WERI-Rb-1 (cell line): Measurements from ENCODE around the gene FABP3.

ENCODE experiments used
- DNase-seq: peaks from one replicate; pipeline ENCODE4 v3.0.0-alpha.2; 2020
- H3K27ac ChIP-seq: fragments of 250-450 bp; sonication (Bioruptor Pico); 2 replicates; pipeline ENCODE4 v1.5.1; 2020; ENCODE audit warnings: mild to moderate bottlenecking, moderate library complexity
- H3K27me3 ChIP-seq: fragments of 250-450 bp; sonication (Bioruptor Pico); 2 replicates; pipeline ENCODE4 v1.5.1; 2021; ENCODE audit warnings: mild to moderate bottlenecking, low read depth, moderate library complexity; ENCODE audit not compliant: insufficient read depth, severe bottlenecking
- H3K36me3 ChIP-seq: fragments of 250-450 bp; sonication (Bioruptor Pico); 2 replicates; pipeline ENCODE4 v1.5.1; 2020; ENCODE audit warnings: mild to moderate bottlenecking, moderate library complexity
- H3K4me3 ChIP-seq: 2 replicates; pipeline ENCODE4 v1.5.1; 2011; ENCODE audit warnings: low read depth, mild to moderate bottlenecking, control low read depth, low read length
- H3K9me3 ChIP-seq: fragments of 250-450 bp; sonication (Bioruptor Pico); 2 replicates; pipeline ENCODE4 v1.5.1; 2021; ENCODE audit warnings: mild to moderate bottlenecking, moderate library complexity; ENCODE audit not compliant: severe bottlenecking
- TF ChIP-seq, protein P1 (sequence below): IDR thresholded peaks from 2 replicates; pipeline ENCODE4 v1.5.1; 2011; ENCODE audit warnings: low read depth, mild to moderate bottlenecking, control low read depth, inconsistent platforms, low read length

The FABP3 gene

DNA sequence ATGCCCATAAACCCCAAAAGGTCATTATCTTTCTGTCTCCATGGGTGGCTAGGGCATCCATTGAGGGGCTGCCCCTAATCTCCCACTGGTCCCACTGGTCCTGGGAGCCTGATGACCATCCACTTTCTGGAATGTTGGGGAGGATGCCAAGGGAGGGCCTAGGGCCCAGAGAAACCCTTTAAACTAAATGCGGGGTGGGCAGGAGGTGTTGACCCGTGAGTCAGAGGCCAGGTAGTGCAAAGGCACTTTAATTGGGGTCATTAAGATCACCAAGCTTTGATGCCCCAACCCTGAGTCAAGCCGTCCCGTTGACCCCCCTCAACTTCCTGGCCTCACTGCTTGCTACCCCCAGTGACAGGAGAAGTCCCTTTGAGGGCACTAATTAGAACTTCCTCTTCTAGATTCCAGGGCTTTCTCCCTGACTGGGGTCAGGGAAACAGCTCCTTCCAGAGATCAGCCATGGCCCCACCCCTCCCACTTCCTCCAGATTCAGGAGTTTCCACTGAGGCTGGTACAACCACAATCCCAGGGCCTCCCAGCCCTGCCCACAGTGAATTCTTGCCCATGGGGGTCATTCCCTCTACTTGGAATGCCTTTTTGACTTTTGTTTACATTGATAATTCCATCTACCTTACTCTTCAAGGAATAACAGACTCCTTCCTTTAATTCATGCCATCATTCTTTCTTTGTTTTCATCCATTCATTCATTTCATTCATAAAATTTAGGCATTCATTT is 24.7 kb upstream of the FABP3 start:
- Histone ChIP-seq H3K27me3 (no peaks in the 10 kb centered on the region), H3K36me3 (no peaks in the 10 kb centered on the region), H3K27ac (no peak overlapping the region), H3K9me3 (no peaks in the 10 kb centered on the region), H3K4me3 (no peak overlapping the region)
- DNase-seq = no peak
- TF ChIP-seq, protein P1, sequence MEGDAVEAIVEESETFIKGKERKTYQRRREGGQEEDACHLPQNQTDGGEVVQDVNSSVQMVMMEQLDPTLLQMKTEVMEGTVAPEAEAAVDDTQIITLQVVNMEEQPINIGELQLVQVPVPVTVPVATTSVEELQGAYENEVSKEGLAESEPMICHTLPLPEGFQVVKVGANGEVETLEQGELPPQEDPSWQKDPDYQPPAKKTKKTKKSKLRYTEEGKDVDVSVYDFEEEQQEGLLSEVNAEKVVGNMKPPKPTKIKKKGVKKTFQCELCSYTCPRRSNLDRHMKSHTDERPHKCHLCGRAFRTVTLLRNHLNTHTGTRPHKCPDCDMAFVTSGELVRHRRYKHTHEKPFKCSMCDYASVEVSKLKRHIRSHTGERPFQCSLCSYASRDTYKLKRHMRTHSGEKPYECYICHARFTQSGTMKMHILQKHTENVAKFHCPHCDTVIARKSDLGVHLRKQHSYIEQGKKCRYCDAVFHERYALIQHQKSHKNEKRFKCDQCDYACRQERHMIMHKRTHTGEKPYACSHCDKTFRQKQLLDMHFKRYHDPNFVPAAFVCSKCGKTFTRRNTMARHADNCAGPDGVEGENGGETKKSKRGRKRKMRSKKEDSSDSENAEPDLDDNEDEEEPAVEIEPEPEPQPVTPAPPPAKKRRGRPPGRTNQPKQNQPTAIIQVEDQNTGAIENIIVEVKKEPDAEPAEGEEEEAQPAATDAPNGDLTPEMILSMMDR = no peak

DNA sequence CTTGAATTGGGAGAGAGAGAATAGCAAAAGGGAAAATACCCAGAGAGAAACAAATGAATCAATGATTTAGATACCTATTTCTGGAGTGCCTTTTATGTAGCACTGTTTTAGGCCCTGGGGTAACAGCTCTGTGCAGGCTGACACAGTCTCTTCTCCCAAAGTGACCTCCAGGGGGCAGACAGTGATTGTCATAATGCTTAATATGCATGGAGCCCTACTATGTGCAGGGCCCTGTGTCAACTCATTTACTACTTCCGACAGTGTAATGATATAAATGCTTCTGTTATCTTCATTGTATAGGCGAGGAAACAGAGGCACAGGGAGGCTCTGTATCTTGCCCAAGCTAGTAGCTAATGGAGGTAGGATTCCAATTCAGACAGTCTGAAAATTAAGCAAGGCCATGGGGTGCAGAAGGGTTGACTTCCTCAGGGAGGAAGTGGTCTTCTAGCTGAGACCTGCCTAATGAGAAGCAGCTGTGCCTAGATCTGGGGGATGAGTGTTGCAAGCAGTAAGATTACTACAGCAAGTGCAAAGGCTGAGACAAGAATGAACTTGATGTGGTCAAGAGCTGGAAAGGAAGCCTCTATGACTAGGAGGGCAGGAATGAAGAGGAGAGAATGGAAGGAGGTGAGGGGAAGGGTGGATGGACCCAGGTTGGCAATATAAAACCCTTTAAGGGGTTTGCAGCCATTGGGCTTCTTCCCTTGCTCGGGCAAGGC is 23.9 kb upstream of the FABP3 start:
- H3K36me3 ChIP-seq = no peaks in the 10 kb centered on the region
- no peak overlapping the region for H3K4me3 ChIP-seq
- H3K9me3 ChIP-seq = no peaks in the 10 kb centered on the region
- H3K27me3 ChIP-seq = no peaks in the 10 kb centered on the region
- TF ChIP-seq, protein P1 = peak; percentile 37; the same call in 1 of the 2 replicates
- DNase-seq = no peak
- no peak overlapping the region for H3K27ac ChIP-seq

DNA sequence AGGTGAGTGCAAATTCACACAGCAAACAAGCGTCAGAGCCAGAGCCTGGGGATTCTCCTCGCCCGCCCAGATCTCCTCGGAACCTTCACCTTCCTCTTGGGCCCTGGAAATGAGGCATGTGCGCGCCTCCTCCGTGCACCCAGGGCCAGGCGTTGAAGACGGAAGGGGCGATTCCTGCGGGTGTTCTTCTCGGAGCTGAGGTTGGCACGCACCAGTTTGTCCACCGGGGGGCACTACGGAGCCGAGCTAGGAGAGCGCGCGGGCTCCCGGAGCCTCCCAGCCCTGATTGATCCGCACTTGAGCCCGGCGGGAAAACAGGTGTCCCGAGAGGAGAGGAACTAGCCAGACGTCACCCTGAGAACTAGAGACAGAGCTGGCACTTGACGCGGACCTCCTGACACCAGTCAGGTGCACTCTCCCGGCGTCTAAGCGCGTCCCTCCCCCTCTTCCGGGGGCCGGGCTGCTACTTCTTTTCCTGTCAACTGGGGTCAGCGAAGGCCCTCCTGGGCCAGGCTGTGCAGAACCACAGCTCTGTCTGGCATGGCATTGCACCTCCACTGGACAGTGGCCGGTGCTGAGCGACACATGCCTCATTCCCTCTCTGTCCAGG is 21.8 kb upstream of the FABP3 start:
- Histone ChIP-seq H3K9me3 (no peaks in the 10 kb centered on the region), H3K27me3 (no peaks in the 10 kb centered on the region), H3K4me3 (peak overlapping the region; percentile 19), H3K27ac (peak overlapping the region; percentile 61), H3K36me3 (no peaks in the 10 kb centered on the region)
- TF ChIP-seq, protein P1 = peak; percentile 88
- DNase-seq = peak; percentile 93

DNA sequence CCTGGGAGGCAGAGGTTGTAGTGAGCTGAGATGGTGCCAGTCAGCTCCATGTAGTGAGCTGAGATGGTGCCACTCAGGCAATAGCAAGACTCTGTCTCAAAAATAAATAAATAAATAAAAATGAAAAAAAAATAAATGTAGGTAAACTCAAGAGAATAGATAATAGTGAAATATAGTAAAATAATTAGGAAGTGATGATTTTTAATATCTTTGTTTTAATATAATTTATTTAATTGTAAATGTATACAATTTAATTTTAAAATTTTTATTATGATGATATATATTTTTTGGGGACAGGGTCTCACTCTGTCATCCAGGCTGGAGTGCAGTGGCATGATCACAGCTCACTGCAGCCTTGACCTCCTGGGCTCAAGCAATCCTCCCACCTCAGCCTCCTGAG is 20.6 kb upstream of the FABP3 start:
- TF ChIP-seq, protein P1 = no peak
- no peaks in the 10 kb centered on the region for H3K27me3 ChIP-seq

DNA sequence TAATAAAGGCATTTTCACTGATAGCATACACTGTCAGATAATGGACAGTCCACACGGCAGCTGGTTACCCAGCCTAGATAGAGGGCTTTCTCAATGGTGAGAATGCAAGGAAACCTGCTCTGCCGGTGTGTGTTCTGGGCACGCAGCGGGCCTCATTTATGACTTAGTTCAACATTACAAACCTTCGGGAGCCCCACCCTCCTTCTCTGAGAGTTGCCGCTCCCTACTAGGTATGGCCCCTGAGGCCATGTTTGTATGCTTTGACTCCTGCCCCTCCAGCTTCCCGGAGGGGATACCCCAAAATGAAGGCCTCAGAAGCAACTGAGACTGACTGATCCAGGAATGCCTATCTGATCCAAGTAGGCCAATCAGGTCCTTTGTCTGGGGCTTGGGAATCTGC is 17.2 kb upstream of the FABP3 start:
- TF ChIP-seq, protein P1 = no peak
- no peaks in the 10 kb centered on the region for H3K36me3 ChIP-seq
- no peaks in the 10 kb centered on the region for H3K27me3 ChIP-seq
- H3K9me3 ChIP-seq = no peaks in the 10 kb centered on the region
- H3K4me3 ChIP-seq = no peak overlapping the region
- DNase-seq = no peak
- H3K27ac ChIP-seq = no peak overlapping the region

More for the DNA sequence above, 20.6 kb upstream of the FABP3 start:
- Histone ChIP-seq H3K27ac (no peak overlapping the region), H3K36me3 (no peaks in the 10 kb centered on the region), H3K4me3 (no peak overlapping the region), H3K9me3 (no peaks in the 10 kb centered on the region)
- no peak for DNase-seq
